GM12878 (cell line): ENCODE results near the gene CAST. TPM values are rescaled to one million over a fixed set of nuclear protein-coding genes. Genes with fewer than 3 reads are reported as not detected.

Experiments used
- CBX5 ChIP-seq: sonication (generic); IDR thresholded peaks from 2 replicates; pipeline ENCODE4 v1.6.1; 2016; ENCODE audit warnings: low read depth, moderate library complexity, mild to moderate bottlenecking, inconsistent platforms
- CHD4 ChIP-seq: fragments of 200-600 bp; sonication (generic); IDR thresholded peaks from 2 replicates; pipeline ENCODE4 v1.6.1; 2016; ENCODE audit warnings: mild to moderate bottlenecking
- CTCF ChIP-seq, 3 experiments: IDR thresholded peaks in 2 of 3; conservative IDR thresholded peaks in 1 of 3; 2 replicates each; pipeline ENCODE4 v1.5.1; 2011; ENCODE audit warnings: low read depth in 3 of 3, low read length in 3 of 3, mild to moderate bottlenecking in 3 of 3, control low read depth in 2 of 3, moderate library complexity in 2 of 3, inconsistent platforms in 1 of 3, mixed read lengths in 1 of 3; ENCODE audit not compliant: control insufficient read depth in 2 of 3, insufficient read depth in 1 of 3; ENCODE audit errors: extremely low read depth in 1 of 3
- CUX1 ChIP-seq: IDR thresholded peaks from 2 replicates; pipeline ENCODE4 v1.6.1; 2012; ENCODE audit warnings: improper control_type of control experiment, low read depth, low read length; ENCODE audit not compliant: insufficient replicate concordance
- EP300 ChIP-seq, 2 experiments: fragments of 150-350 bp in 1 of 2; IDR thresholded peaks; 2 replicates each; pipeline ENCODE4 v1.6.1; 2011 to 2012; ENCODE audit warnings: low read depth in 2 of 2, low read length in 2 of 2, borderline replicate concordance in 1 of 2, improper control_type of control experiment in 1 of 2, inconsistent platforms in 1 of 2; ENCODE audit not compliant: control insufficient read depth in 1 of 2
- HDGF ChIP-seq: fragments of 450-650 bp; IDR thresholded peaks from 2 replicates; pipeline ENCODE4 v1.6.1; 2016; ENCODE audit warnings: antibody characterized with exemption
- IKZF2 ChIP-seq, 2 experiments: fragments of 450-650 bp; IDR thresholded peaks; 2 replicates each; pipeline ENCODE4 v1.6.1; 2017; ENCODE audit warnings: mild to moderate bottlenecking in 2 of 2, moderate library complexity in 2 of 2
- POU2F2 ChIP-seq: IDR thresholded peaks from 3 replicates; pipeline ENCODE4 v1.6.1; 2011; ENCODE audit warnings: low read depth, mild to moderate bottlenecking, low read length, borderline replicate concordance
- RFX5 ChIP-seq: IDR thresholded peaks from 2 replicates; pipeline ENCODE4 v1.6.1; 2011; ENCODE audit warnings: low read depth, low read length, improper control_type of control experiment
- SREBF1 ChIP-seq: IDR thresholded peaks from 2 replicates; pipeline ENCODE4 v1.6.1; 2012; ENCODE audit warnings: mild to moderate bottlenecking, low read length
- STAT3 ChIP-seq: IDR thresholded peaks from 2 replicates; pipeline ENCODE4 v1.6.1; 2011; ENCODE audit warnings: low read depth, low read length, improper control_type of control experiment
- TARDBP ChIP-seq: IDR thresholded peaks from 2 replicates; pipeline ENCODE4 v1.6.1; 2016; ENCODE audit warnings: borderline replicate concordance
- ZZZ3 ChIP-seq: IDR thresholded peaks from 2 replicates; pipeline ENCODE4 v1.6.1; 2011; ENCODE audit warnings: low read depth; ENCODE audit not compliant: control insufficient read depth, insufficient read length
- polyA plus RNA-seq, 11 experiments: library from polyadenylated mRNA; depleted of rRNA in 4 of 11; unstranded in 6 of 11; stranded (reverse) in 5 of 11; fragments of >200 nt; fragmentation: Nextera tagmentation in 4 of 11; fragmentation: Illumina TruSeq in 1 of 11; extraction: Ambion mirVana in 4 of 11; extraction: Trizol in 1 of 11; gene quantifications; 1 replicate in 1 of 11; 2 replicates in 10 of 11; pipeline versions ENCODE4 v1.2.1 to v1.2.3, GENCODE V29; 2011 to 2016; ENCODE audit warnings: inconsistent platforms in 2 of 11, missing spikeins in 2 of 11, low read depth in 1 of 11
- total RNA-seq, 4 experiments: library from RNA; depleted of rRNA in 3 of 4; stranded (reverse); fragments of >200 nt in 3 of 4; fragmentation: Illumina TruSeq in 1 of 4; extraction: Trizol in 1 of 4; gene quantifications; 2 replicates each; pipeline versions ENCODE4 v1.2.1 to v1.2.3, GENCODE V29; 2013 to 2021
- TF ChIP-seq, protein P1 (sequence below): fragments of 450-650 bp; formaldehyde crosslinking; IDR thresholded peaks from 2 replicates; pipeline ENCODE4 v1.5.0; 2022; ENCODE audit warnings: mild to moderate bottlenecking, missing genetic modification characterization
- TF ChIP-seq, protein P2 (sequence below): fragments of 450-650 bp; IDR thresholded peaks from 2 replicates; pipeline ENCODE4 v1.6.1; 2016; ENCODE audit warnings: mild to moderate bottlenecking
- TF ChIP-seq, protein P3 (sequence below): IDR thresholded peaks from 2 replicates; pipeline ENCODE4 v1.6.1; 2012; ENCODE audit warnings: low read depth, low read length, improper control_type of control experiment

Gene CAST
- total and polyA plus RNA-seq, 10 of the 15 experiments (the other 5 are each of a cell fraction or from before 2014, with no cell fraction given): 31.7 to 140 (median 68.5) TPM

GRCh38 chr5:96807075-96807654 lies 145.0 kb downstream of the CAST start (continued):
- TF ChIP-seq, protein P1, sequence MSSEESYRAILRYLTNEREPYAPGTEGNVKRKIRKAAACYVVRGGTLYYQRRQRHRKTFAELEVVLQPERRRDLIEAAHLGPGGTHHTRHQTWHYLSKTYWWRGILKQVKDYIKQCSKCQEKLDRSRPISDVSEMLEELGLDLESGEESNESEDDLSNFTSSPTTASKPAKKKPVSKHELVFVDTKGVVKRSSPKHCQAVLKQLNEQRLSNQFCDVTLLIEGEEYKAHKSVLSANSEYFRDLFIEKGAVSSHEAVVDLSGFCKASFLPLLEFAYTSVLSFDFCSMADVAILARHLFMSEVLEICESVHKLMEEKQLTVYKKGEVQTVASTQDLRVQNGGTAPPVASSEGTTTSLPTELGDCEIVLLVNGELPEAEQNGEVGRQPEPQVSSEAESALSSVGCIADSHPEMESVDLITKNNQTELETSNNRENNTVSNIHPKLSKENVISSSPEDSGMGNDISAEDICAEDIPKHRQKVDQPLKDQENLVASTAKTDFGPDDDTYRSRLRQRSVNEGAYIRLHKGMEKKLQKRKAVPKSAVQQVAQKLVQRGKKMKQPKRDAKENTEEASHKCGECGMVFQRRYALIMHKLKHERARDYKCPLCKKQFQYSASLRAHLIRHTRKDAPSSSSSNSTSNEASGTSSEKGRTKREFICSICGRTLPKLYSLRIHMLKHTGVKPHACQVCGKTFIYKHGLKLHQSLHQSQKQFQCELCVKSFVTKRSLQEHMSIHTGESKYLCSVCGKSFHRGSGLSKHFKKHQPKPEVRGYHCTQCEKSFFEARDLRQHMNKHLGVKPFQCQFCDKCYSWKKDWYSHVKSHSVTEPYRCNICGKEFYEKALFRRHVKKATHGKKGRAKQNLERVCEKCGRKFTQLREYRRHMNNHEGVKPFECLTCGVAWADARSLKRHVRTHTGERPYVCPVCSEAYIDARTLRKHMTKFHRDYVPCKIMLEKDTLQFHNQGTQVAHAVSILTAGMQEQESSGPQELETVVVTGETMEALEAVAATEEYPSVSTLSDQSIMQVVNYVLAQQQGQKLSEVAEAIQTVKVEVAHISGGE (CRISPR knock-in tag): no peak
- TF ChIP-seq ZZZ3: no peak
- TF ChIP-seq SREBF1: no peak
- no peak for TF ChIP-seq EP300 (IDR thresholded peaks at IDR 0.05; ENCODE audit: borderline replicate concordance in 1 of 2, control insufficient read depth in 1 of 2, low read depth in 2 of 2, low read length in 2 of 2)
- no peak for TF ChIP-seq IKZF2 (IDR thresholded peaks at IDR 0.05)
- TF ChIP-seq CHD4: no peak
- no peak for TF ChIP-seq CUX1
- TF ChIP-seq STAT3: no peak
- TF ChIP-seq POU2F2: no peak
- TF ChIP-seq, protein P2, sequence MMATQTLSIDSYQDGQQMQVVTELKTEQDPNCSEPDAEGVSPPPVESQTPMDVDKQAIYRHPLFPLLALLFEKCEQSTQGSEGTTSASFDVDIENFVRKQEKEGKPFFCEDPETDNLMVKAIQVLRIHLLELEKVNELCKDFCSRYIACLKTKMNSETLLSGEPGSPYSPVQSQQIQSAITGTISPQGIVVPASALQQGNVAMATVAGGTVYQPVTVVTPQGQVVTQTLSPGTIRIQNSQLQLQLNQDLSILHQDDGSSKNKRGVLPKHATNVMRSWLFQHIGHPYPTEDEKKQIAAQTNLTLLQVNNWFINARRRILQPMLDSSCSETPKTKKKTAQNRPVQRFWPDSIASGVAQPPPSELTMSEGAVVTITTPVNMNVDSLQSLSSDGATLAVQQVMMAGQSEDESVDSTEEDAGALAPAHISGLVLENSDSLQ: no peak
- TF ChIP-seq CBX5: no peak
- TF ChIP-seq TARDBP: no peak
- TF ChIP-seq HDGF: no peak
- no peak for TF ChIP-seq RFX5
- no peak for TF ChIP-seq CTCF (IDR thresholded peaks at IDR 0.05 in 2 of 3, conservative IDR thresholded peaks at IDR 0.05 in 1 of 3; ENCODE audit: control insufficient read depth in 2 of 3, extremely low read depth in 1 of 3, insufficient read depth in 1 of 3, low read depth in 3 of 3, low read length in 3 of 3)
- TF ChIP-seq, protein P3, sequence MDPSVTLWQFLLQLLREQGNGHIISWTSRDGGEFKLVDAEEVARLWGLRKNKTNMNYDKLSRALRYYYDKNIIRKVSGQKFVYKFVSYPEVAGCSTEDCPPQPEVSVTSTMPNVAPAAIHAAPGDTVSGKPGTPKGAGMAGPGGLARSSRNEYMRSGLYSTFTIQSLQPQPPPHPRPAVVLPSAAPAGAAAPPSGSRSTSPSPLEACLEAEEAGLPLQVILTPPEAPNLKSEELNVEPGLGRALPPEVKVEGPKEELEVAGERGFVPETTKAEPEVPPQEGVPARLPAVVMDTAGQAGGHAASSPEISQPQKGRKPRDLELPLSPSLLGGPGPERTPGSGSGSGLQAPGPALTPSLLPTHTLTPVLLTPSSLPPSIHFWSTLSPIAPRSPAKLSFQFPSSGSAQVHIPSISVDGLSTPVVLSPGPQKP: no peak
